GM18517 (cell line): ENCODE measurements around the gene HTRA3.

ENCODE experiments used
- ATAC-seq: cut with Tn5 transposase; IDR thresholded peaks from one replicate; pipeline ENCODE4 v1.9.1; 2021; ENCODE audit warnings: mild to moderate bottlenecking, moderate library complexity; ENCODE audit not compliant: unreplicated experiment

Gene HTRA3

GRCh38 chr4:8278421-8279287 is 9.1 kb downstream of the HTRA3 start:
- ATAC-seq: no peak

- ATAC-seq: no peak
Observed at GRCh38 chr4:8279321-8280157, 10.0 kb downstream of the HTRA3 start.

- ATAC-seq: no peak
Observed at GRCh38 chr4:8280158-8280875, 10.8 kb downstream of the HTRA3 start.

GRCh38 chr4:8280876-8281440 is 11.4 kb downstream of the HTRA3 start:
- no peak for ATAC-seq

- ATAC-seq: no peak
Observed at GRCh38 chr4:8281519-8282133, 12.1 kb downstream of the HTRA3 start.

GRCh38 chr4:8282134-8282641 is 12.6 kb downstream of the HTRA3 start:
- no peak for ATAC-seq

- no peak for ATAC-seq
Observed at GRCh38 chr4:8282742-8283141, 13.2 kb downstream of the HTRA3 start.

GRCh38 chr4:8283161-8283560 is 13.6 kb downstream of the HTRA3 start:
- ATAC-seq: no peak

- no peak for ATAC-seq
Observed at GRCh38 chr4:8283631-8284121, 14.1 kb downstream of the HTRA3 start.

GRCh38 chr4:8284391-8284790 is 14.8 kb downstream of the HTRA3 start:
- no peak for ATAC-seq

GRCh38 chr4:8285143-8285975 is 15.8 kb downstream of the HTRA3 start:
- ATAC-seq: no peak

GRCh38 chr4:8285976-8286718 is 16.6 kb downstream of the HTRA3 start:
- ATAC-seq: no peak

GRCh38 chr4:8286719-8287342 is 17.3 kb downstream of the HTRA3 start:
- ATAC-seq: no peak

GRCh38 chr4:8287343-8288280 is 18.1 kb downstream of the HTRA3 start:
- ATAC-seq: no peak

- no peak for ATAC-seq
Observed at GRCh38 chr4:8289151-8289750, 19.7 kb downstream of the HTRA3 start.

GRCh38 chr4:8289956-8290700 is 20.6 kb downstream of the HTRA3 start:
- no peak for ATAC-seq
